Measurements from ENCODE around the gene CCR6. TPM values are rescaled to one million over a fixed set of nuclear protein-coding genes. Genes with fewer than 3 reads are reported as not detected.

CCR6 gene
- total and polyA plus RNA-seq, 2 of the 13 experiments (the other 11 are each of a cell fraction or from before 2014, with no cell fraction given): 4.5 to 8.7 TPM

DNA sequence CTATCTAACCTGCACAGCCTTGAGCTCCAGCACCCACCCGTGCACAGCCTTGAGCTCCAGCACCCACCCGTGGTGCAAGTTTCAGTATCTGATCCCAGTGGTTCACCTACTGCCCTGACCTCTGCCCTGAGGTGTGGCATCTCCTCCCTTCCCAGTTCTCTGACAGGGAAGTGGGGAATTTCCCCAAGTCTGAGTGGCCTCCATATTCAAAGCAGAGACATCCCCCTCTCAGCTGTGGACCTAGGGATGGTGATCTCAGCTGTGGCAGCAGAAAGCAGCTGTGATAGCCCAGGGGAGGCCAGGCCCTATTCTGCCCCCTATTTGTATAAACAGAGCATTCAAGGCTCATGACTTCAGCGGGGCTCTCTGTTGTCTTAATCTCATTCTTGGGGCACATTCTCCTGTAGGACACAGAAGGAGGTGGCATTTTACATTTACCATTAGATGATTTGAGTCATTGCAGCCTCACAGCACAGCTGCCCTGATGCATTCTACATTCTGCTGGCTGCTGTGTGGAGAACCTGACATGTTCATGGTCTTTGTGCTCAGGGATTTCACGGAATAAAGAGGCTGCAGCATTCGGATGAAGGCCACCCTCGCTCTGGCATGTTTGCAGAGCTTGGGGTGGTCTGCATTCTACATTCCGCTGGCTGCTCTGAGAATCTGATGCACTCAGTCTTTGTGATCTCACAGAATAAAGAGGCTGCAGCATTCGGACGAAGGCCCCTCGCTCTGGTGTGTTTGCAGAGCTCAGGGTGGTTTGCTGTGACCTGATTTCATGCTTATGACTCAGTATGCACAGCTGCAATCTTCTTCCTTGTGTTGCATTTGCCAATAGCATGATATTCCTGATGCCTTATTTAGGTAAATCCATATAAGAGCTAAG, 17.9 kb downstream of the CCR6 start (continued):
- TF ChIP-seq, protein P1, sequence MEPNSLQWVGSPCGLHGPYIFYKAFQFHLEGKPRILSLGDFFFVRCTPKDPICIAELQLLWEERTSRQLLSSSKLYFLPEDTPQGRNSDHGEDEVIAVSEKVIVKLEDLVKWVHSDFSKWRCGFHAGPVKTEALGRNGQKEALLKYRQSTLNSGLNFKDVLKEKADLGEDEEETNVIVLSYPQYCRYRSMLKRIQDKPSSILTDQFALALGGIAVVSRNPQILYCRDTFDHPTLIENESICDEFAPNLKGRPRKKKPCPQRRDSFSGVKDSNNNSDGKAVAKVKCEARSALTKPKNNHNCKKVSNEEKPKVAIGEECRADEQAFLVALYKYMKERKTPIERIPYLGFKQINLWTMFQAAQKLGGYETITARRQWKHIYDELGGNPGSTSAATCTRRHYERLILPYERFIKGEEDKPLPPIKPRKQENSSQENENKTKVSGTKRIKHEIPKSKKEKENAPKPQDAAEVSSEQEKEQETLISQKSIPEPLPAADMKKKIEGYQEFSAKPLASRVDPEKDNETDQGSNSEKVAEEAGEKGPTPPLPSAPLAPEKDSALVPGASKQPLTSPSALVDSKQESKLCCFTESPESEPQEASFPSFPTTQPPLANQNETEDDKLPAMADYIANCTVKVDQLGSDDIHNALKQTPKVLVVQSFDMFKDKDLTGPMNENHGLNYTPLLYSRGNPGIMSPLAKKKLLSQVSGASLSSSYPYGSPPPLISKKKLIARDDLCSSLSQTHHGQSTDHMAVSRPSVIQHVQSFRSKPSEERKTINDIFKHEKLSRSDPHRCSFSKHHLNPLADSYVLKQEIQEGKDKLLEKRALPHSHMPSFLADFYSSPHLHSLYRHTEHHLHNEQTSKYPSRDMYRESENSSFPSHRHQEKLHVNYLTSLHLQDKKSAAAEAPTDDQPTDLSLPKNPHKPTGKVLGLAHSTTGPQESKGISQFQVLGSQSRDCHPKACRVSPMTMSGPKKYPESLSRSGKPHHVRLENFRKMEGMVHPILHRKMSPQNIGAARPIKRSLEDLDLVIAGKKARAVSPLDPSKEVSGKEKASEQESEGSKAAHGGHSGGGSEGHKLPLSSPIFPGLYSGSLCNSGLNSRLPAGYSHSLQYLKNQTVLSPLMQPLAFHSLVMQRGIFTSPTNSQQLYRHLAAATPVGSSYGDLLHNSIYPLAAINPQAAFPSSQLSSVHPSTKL (CRISPR knock-in tag; IDR thresholded peaks at IDR 0.05): peak; percentile 85
- TF ChIP-seq NFE2L2 (IDR thresholded peaks at IDR 0.05; ENCODE audit: low read length) (no peak), ZNF629 (CRISPR knock-in tag; conservative IDR thresholded peaks at IDR 0.05) (no peak), ZNF20 (CRISPR knock-in tag; IDR thresholded peaks at IDR 0.05) (no peak), ZSCAN12 (CRISPR knock-in tag; IDR thresholded peaks at IDR 0.05) (0 out of 2 replicates have a peak, but pooled peaks have one; percentile 56), LCORL (IDR thresholded peaks at IDR 0.05) (no peak), LCORL (CRISPR knock-in tag; IDR thresholded peaks at IDR 0.05) (peak; percentile 68), PPARG (CRISPR knock-in tag; conservative IDR thresholded peaks at IDR 0.05) (no peak), GATAD1 (CRISPR knock-in tag; IDR thresholded peaks at IDR 0.05) (0 out of 2 replicates have a peak, but pooled peaks have one; percentile 23)
- TF ChIP-seq, protein P2, sequence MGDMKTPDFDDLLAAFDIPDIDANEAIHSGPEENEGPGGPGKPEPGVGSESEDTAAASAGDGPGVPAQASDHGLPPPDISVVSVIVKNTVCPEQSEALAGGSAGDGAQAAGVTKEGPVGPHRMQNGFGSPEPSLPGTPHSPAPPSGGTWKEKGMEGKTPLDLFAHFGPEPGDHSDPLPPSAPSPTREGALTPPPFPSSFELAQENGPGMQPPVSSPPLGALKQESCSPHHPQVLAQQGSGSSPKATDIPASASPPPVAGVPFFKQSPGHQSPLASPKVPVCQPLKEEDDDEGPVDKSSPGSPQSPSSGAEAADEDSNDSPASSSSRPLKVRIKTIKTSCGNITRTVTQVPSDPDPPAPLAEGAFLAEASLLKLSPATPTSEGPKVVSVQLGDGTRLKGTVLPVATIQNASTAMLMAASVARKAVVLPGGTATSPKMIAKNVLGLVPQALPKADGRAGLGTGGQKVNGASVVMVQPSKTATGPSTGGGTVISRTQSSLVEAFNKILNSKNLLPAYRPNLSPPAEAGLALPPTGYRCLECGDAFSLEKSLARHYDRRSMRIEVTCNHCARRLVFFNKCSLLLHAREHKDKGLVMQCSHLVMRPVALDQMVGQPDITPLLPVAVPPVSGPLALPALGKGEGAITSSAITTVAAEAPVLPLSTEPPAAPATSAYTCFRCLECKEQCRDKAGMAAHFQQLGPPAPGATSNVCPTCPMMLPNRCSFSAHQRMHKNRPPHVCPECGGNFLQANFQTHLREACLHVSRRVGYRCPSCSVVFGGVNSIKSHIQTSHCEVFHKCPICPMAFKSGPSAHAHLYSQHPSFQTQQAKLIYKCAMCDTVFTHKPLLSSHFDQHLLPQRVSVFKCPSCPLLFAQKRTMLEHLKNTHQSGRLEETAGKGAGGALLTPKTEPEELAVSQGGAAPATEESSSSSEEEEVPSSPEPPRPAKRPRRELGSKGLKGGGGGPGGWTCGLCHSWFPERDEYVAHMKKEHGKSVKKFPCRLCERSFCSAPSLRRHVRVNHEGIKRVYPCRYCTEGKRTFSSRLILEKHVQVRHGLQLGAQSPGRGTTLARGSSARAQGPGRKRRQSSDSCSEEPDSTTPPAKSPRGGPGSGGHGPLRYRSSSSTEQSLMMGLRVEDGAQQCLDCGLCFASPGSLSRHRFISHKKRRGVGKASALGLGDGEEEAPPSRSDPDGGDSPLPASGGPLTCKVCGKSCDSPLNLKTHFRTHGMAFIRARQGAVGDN (CRISPR knock-in tag; IDR thresholded peaks at IDR 0.05): peak; percentile 46
- TF ChIP-seq, protein P3, sequence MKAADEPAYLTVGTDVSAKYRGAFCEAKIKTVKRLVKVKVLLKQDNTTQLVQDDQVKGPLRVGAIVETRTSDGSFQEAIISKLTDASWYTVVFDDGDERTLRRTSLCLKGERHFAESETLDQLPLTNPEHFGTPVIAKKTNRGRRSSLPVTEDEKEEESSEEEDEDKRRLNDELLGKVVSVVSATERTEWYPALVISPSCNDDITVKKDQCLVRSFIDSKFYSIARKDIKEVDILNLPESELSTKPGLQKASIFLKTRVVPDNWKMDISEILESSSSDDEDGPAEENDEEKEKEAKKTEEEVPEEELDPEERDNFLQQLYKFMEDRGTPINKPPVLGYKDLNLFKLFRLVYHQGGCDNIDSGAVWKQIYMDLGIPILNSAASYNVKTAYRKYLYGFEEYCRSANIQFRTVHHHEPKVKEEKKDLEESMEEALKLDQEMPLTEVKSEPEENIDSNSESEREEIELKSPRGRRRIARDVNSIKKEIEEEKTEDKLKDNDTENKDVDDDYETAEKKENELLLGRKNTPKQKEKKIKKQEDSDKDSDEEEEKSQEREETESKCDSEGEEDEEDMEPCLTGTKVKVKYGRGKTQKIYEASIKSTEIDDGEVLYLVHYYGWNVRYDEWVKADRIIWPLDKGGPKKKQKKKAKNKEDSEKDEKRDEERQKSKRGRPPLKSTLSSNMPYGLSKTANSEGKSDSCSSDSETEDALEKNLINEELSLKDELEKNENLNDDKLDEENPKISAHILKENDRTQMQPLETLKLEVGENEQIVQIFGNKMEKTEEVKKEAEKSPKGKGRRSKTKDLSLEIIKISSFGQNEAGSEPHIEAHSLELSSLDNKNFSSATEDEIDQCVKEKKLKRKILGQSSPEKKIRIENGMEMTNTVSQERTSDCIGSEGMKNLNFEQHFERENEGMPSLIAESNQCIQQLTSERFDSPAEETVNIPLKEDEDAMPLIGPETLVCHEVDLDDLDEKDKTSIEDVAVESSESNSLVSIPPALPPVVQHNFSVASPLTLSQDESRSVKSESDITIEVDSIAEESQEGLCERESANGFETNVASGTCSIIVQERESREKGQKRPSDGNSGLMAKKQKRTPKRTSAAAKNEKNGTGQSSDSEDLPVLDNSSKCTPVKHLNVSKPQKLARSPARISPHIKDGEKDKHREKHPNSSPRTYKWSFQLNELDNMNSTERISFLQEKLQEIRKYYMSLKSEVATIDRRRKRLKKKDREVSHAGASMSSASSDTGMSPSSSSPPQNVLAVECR (CRISPR knock-in tag; IDR thresholded peaks at IDR 0.05; ENCODE audit: borderline replicate concordance): 0 out of 2 replicates have a peak, but pooled peaks have one; percentile 41
- TF ChIP-seq, protein P4, sequence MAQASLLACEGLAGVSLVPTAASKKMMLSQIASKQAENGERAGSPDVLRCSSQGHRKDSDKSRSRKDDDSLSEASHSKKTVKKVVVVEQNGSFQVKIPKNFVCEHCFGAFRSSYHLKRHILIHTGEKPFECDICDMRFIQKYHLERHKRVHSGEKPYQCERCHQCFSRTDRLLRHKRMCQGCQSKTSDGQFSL (CRISPR knock-in tag; IDR thresholded peaks at IDR 0.05): no peak
- TF ChIP-seq, protein P5, sequence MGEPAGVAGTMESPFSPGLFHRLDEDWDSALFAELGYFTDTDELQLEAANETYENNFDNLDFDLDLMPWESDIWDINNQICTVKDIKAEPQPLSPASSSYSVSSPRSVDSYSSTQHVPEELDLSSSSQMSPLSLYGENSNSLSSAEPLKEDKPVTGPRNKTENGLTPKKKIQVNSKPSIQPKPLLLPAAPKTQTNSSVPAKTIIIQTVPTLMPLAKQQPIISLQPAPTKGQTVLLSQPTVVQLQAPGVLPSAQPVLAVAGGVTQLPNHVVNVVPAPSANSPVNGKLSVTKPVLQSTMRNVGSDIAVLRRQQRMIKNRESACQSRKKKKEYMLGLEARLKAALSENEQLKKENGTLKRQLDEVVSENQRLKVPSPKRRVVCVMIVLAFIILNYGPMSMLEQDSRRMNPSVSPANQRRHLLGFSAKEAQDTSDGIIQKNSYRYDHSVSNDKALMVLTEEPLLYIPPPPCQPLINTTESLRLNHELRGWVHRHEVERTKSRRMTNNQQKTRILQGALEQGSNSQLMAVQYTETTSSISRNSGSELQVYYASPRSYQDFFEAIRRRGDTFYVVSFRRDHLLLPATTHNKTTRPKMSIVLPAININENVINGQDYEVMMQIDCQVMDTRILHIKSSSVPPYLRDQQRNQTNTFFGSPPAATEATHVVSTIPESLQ (CRISPR knock-in tag; conservative IDR thresholded peaks at IDR 0.05): no peak

Measured in HepG2 (cell line).